ENCODE data around the gene BMP8B. TPM values are rescaled to one million over a fixed set of nuclear protein-coding genes. Genes with fewer than 3 reads are reported as not detected.
"Not testable (repeated sequence)": the region's sequence is repeated elsewhere in the genome, so short reads cannot be mapped to it uniquely, and the experiment has no call there.

Gene BMP8B
- total and polyA plus RNA-seq, 7 donors: 0.06 to 0.25 (median 0.15) TPM

DNA sequence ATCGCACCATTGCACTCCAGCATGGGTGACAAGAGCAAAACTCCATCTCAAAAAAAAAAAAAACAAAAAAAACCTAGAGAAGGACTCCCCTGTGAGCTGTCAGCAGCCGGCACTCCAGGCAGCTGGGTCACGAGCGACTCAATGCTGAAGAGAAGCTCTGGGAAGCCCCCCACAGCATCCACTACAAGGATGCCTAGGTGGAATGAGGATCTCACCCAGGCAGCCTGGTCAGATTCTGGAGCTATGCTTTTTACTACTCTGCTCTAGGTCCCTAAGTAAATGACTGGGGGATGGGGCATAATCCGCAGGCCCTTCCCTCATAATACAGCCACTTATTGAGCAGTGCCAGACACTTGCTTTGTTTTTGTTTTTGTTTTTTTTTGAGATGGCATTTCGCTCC is 6.6 kb downstream of the BMP8B start:
- ATAC-seq (no peak), DNase-seq (no peak)
- Histone ChIP-seq H3K36me3 (ENCODE audit: insufficient read depth in 1 of 2, low read depth in 1 of 2) (no peaks in the 10 kb centered on the region), H3K4me1 (no peaks in the 10 kb centered on the region), H3K27ac (no peak overlapping the region), H3K27me3 (ENCODE audit: insufficient read depth in 3 of 3, low read length in 2 of 3) (peaks cover 0 to 6% (median 3%) of the 10 kb centered on the region in 3 donors), H3K4me3 (no peak overlapping the region), H3K9me3 (no peaks in the 10 kb centered on the region)
- TF ChIP-seq, protein P1, sequence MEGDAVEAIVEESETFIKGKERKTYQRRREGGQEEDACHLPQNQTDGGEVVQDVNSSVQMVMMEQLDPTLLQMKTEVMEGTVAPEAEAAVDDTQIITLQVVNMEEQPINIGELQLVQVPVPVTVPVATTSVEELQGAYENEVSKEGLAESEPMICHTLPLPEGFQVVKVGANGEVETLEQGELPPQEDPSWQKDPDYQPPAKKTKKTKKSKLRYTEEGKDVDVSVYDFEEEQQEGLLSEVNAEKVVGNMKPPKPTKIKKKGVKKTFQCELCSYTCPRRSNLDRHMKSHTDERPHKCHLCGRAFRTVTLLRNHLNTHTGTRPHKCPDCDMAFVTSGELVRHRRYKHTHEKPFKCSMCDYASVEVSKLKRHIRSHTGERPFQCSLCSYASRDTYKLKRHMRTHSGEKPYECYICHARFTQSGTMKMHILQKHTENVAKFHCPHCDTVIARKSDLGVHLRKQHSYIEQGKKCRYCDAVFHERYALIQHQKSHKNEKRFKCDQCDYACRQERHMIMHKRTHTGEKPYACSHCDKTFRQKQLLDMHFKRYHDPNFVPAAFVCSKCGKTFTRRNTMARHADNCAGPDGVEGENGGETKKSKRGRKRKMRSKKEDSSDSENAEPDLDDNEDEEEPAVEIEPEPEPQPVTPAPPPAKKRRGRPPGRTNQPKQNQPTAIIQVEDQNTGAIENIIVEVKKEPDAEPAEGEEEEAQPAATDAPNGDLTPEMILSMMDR (IDR thresholded peaks at IDR 0.05): no peak
- 80 to 88% (median 85%) methylated on average over 6 of the region's 6 CpGs for WGBS, 3 donors
- intact Hi-C loops (cut with DNase I): no loop called here

GRCh38 chr1:39781349-39781715 is 7.3 kb downstream of the BMP8B start:
- intact Hi-C loops (cut with DNase I): no loop called here
- Histone ChIP-seq H3K4me1 (no peaks in the 10 kb centered on the region), H3K4me3 (no peak overlapping the region), H3K36me3 (ENCODE audit: insufficient read depth in 1 of 2, low read depth in 1 of 2) (no peaks in the 10 kb centered on the region), H3K27ac (no peak overlapping the region), H3K27me3 (ENCODE audit: insufficient read depth in 3 of 3, low read length in 2 of 3) (peaks cover 0 to 3% (median 0%) of the 10 kb centered on the region in 3 donors), H3K9me3 (no peaks in the 10 kb centered on the region)
- ATAC-seq (no peak), DNase-seq (no peak)
- 89 to 98% (median 89%) methylated on average over 2 of the region's 2 CpGs for WGBS, 3 donors
- TF ChIP-seq, protein P1 (IDR thresholded peaks at IDR 0.05): no peak

GRCh38 chr1:39779821-39780220 is 8.8 kb downstream of the BMP8B start:
- 81 to 86% (median 84%) methylated on average over 5 of the region's 5 CpGs for WGBS, 3 donors
- intact Hi-C loops (cut with DNase I): no loop called here
- DNase-seq: no peak

GRCh38 chr1:39779137-39779536 is 9.5 kb downstream of the BMP8B start:
- H3K9me3 ChIP-seq: no peaks in the 10 kb centered on the region
- no peak overlapping the region for H3K27ac ChIP-seq
- no peaks in the 10 kb centered on the region for H3K4me1 ChIP-seq
- WGBS, 3 donors: 83 to 91% (median 86%) methylated on average over 5 to 7 of the region's 7 CpGs
- TF ChIP-seq, protein P1 (IDR thresholded peaks at IDR 0.05): no peak
- H3K27me3 ChIP-seq (ENCODE audit: insufficient read depth in 3 of 3, low read length in 2 of 3): peaks cover 0 to 3% (median 0%) of the 10 kb centered on the region in 3 donors
- no peak for DNase-seq
- intact Hi-C loops (cut with DNase I): no loop called here
- peak in 1 of 4 donors; percentile 25 for ATAC-seq
- H3K36me3 ChIP-seq (ENCODE audit: insufficient read depth in 1 of 2, low read depth in 1 of 2): no peaks in the 10 kb centered on the region
- no peak overlapping the region for H3K4me3 ChIP-seq

More at GRCh38 chr1:39779821-39780220, 8.8 kb downstream of the BMP8B start:
- Histone ChIP-seq H3K36me3 (ENCODE audit: insufficient read depth in 1 of 2, low read depth in 1 of 2) (no peaks in the 10 kb centered on the region), H3K9me3 (no peaks in the 10 kb centered on the region), H3K27ac (no peak overlapping the region), H3K4me3 (no peak overlapping the region), H3K4me1 (no peaks in the 10 kb centered on the region), H3K27me3 (ENCODE audit: insufficient read depth in 3 of 3, low read length in 2 of 3) (peaks cover 0 to 3% (median 0%) of the 10 kb centered on the region in 3 donors)
- TF ChIP-seq, protein P1 (IDR thresholded peaks at IDR 0.05): no peak
- no peak for ATAC-seq

DNA sequence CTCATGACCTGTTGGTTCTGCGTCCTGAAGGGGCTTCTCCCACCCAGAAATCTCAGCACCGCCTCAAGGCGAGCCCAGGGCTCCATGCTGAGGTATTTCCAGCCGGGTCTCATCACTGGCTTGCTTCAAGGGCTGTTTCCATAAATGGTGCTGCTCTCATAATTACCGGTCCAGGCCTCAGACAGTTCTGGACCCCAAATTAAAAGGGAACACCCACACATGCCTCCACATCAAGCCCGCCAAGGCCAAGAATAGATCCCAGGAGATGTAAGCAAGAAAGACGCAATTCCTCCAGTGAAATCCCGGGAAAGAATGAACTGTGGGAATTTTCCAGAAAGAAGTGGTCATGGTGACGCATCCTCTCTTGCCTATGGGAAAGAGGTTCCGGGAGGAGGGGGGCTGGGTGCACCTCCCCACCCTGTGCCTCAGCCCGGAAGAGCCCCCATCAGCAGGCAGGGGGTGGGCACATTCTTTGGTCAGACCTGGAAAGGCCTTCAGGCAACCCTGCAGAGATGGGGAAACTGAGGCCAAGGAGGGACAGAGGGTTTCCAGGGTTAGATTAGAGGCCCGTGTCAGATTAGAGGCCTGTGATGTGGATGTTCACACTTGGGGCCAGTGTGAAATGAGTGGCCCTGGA is 10.1 kb downstream of the BMP8B start:
- intact Hi-C loops (cut with DNase I); H3K27ac ChIP-seq; H3K4me3 ChIP-seq; DNase-seq; H3K9me3 ChIP-seq; H3K4me1 ChIP-seq; H3K36me3 ChIP-seq (ENCODE audit: insufficient read depth in 1 of 2, low read depth in 1 of 2); H3K27me3 ChIP-seq (ENCODE audit: insufficient read depth in 3 of 3, low read length in 2 of 3): not testable (repeated sequence)
- peak in 1 of 4 donors; percentile 6 for ATAC-seq
- 79 to 93% (median 87%) methylated on average over 10 to 12 of the region's 12 CpGs for WGBS, 3 donors

DNA sequence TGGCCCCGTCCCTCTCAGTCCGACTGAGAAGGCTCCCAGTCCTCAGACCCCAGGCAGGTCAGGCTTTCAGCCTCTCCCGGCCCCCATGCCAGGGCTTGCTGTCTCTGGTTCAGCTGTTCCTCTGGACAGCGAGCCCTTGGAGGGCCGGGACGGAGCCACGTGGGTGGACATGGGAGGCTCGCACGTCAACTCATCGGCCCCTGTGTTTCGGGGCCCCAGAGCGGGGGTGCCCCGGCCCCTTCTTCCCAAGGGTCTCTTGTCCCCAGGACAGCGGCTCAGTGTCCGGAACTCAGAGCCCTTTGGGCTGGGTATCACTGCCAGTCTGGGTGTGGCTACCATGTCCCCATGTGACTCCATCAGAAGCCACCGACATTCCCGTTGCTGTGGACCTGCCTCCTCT is 10.8 kb downstream of the BMP8B start:
- H3K36me3 ChIP-seq (ENCODE audit: insufficient read depth in 1 of 2, low read depth in 1 of 2); ATAC-seq; H3K4me3 ChIP-seq; H3K27ac ChIP-seq; intact Hi-C loops (cut with DNase I); H3K27me3 ChIP-seq (ENCODE audit: insufficient read depth in 3 of 3, low read length in 2 of 3); H3K4me1 ChIP-seq; H3K9me3 ChIP-seq; DNase-seq: not testable (repeated sequence)
- WGBS, 3 donors: 86 to 96% (median 90%) methylated on average over 11 to 16 of the region's 17 CpGs
